Occipital lobe (tissue), 2 donors: ENCODE results near the gene HPS4. TPM values are rescaled to one million over a fixed set of nuclear protein-coding genes. Genes with fewer than 3 reads are reported as not detected.

Source experiments
- DNase-seq: peaks from one replicate; lab custom pipeline; 2025; lab: John Stamatoyannopoulos, UW
- total RNA-seq: library from RNA; depleted of rRNA; stranded (reverse); fragments of >200 nt; gene quantifications from one replicate; pipeline ENCODE4 v1.2.3, GENCODE V29; 2014

Gene HPS4
- total RNA-seq, 1 donor from 2014 or later, result 35.1 TPM

DNA sequence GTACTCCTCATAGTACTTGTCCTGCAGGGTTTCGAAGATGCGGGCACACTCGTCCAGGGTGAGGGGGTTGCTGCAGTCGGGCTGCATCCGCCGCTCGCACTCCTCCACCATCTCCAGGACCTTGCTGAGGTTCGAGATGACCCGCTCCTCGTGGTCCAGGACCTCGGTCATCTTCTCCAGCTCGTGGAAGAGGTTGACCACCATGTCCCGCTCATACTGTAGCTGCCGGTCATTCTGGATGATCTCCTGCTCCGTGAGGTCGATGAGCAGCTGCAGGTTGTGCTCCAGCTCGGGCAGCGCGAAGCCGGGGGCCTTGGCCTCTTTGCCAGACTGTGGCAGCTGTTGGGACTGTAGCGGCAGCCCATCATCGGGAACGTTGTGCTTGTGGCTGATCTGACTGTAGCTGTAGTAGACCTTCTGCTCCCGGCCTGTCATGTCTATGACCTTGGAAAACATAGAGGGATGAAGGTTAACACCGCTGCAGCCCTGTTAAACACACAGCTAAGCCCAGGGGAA is 15.7 kb upstream of the HPS4 start:
- no peak for DNase-seq

DNA sequence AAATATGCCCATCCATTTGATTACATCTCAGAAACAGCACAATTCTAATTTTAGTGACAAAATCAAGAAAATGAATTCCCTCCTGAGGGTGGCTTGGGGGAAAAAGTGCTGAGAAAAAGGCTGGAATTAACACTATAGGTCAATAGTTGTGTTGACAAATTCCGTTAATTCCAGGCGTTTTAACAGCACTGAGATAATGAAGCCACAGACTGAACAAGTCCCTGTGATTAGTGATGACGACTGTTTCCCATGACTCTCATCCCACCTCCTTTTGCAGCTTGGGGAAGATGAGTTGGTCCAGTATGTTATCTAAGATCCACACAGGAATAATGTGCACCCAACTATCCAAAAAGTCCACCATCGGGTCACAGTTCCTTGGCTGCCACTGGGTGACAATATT is 12.9 kb upstream of the HPS4 start:
- no peak for DNase-seq

DNA sequence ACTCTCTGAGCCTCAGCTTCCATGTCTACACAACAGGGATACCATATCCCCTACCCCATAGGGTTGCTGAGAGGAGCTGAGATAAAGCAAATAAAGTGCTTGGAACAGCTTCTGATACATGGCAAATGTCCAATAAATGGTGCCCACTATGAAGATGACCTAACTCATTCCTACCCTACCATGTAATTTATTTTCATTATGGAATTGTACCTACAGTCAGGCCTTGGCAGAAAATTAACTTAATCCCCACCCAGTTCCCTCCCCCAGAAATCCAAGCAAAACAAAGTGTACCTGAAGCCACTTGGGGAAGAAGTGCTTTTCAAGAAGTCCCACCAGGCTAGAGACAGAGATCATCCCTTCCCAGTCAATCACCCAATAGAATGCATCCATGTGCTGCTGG is 10.9 kb upstream of the HPS4 start:
- no peak for DNase-seq

DNA sequence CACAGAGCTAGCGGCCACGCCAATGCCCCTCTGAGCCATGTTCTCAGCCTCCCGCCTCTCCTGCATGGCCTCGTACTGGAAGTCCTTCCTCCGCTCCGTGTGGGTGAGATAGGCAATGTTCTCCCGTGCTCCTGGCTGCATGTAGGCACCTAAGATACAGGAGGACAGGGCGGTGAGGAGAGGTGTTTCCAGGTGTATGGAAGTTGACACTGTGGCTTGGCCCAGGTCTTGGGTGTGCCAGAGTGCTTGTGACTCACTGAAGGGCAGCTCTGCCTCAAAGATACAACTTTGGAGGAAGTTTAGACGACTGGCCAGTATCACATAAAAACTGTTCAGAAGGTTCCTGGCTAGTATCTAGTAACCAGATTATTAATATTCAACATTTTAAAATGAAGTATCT is 8.6 kb upstream of the HPS4 start:
- DNase-seq, result no peak

DNA sequence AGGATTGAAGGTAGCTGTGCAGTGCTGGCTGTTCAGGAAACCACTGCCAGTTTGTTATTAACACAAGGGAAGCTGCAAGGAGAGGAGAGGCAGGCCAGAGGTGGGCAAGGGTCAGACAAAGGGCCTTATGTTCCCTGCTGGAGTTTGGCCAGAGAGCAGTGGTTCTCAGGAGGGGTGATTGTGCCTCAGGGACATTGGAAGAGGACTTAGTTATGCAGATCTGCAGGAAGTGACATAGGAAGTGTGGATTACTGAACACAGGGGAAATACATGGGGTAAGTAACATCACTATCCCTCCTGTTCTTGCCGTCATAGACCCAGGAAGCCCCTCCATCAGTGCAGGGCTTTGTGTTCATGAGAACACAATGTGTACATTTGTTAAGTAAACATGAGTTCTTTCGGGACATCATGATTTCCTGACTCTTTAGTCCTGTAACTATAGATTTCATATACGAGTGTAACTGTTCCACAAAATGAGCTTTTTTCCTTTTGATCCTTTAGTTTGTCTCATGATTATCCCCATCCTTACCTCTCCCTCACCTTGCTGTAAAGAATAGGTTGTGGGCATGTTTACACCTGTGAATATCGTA is 6.0 kb upstream of the HPS4 start:
- DNase-seq, result no peak

DNA sequence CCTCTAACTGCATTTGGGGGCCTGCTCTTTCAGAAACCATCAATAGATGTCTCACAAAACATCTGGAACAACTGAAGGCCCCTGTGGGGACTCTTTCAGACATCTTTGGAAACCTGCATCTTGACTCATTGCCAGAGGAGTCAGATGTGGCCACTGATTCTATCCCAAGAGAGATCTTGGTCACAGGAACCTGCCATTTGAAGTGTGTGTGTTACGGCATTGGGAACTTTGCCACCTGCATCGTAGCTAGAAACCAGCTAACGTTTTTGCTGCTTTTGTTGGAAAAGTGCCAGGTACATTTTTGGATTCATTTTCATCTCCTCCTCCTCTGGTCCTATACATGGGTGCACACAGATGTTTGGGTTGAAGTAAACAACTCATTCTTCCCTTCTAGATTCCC is 4.4 kb upstream of the HPS4 start:
- DNase-seq, result no peak

DNA sequence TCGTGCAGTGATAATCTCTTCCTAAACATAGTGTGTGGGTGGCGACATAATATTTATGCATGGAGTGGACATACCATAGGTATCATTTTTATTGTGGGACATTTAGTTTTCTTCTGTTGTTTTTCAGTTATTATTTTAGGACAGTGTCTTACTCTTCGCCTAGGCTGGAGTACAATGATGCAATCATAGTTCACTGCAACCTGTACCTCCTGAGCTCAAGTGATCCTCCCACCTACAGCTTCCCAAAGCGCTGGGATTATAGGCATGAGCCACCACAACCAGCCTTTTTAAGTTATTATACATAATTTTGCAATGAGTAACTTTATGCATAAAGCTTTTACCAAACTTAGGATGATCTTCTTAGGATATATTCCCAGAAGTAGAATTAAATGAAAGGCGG is 2.8 kb upstream of the HPS4 start:
- DNase-seq, result no peak

DNA sequence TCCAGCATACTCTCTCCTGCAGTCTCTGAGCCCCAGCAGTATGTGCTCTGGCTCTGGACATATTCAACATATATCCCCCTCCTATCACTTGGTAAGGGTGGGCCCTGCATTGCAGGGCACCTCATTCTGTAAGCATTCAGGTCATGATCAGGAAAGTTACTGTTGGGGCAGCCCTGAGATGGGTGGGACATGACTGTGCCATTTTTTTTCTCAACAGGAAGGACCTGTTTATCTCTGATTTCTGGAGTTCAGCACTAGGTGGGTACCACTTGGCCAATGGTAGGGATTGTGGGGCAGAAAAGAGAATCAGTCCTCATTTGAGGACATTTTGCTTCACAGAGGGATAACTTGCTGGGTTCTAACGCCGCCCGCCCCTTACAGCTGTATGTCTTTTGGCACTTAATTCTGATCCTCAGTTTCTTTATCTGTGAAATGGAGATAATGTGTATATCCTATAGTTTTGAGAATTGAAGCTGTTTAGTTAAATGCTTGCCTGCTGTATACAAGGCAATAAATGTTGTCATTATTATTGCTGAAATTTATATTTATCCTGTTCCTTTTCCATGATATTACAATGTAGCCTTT is 2.3 kb upstream of the HPS4 start:
- no peak for DNase-seq

DNA sequence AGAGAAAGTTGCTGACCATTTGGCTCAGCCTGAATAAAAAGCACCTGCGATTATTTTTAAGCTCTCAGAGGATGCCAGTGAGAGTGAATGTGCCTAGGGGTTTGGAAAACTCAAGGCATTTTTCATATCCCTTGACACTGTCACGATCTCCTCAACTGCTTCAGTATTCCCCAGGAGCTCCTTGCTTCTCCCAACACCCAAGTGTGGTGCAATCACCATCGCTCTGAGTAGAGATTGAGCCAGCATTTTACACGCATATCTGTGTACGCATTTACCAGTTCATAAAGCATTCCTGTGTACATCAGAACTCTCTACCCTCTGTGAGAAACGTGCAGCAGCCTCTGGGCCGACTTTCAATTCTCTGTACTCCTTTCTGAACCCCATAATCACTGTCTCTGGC is 1.4 kb upstream of the HPS4 start:
- DNase-seq, result no peak

DNA sequence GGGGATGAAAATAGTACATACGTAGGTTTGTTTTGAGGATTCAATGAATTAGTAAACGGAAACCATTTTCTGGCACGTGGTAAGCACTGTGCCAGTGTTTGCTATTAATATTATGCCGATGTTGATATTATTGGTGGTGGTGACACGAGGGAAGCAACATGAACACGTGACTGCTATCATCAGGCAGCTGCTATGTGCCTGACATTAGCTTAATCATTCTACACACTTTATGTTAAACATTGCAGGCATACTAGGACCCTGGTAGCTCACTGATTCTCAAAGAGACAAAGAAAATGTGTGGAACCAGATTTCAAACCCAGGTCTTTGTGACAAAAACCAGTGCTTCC is 750 bp upstream of the HPS4 start:
- DNase-seq, result no peak

DNA sequence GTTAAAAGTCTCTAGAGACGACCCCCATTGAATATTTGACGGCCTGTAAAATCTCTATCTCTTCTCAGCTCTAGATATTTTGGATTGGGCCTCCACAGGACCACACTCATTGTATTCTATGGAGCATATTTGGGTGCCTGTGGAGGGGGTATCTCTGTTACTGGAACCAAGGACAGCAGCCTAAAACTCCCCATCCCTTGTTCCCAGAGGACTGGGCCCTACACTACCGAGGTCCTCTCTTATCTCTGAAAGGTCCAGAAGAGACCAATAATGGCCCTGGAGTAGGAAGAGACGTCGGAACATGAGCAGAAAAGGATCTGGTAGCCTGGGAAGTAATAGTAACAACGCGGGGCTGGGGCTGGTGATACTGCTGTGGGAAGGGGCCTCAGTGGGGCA is 542 bp downstream of the HPS4 start:
- DNase-seq, result no peak

DNA sequence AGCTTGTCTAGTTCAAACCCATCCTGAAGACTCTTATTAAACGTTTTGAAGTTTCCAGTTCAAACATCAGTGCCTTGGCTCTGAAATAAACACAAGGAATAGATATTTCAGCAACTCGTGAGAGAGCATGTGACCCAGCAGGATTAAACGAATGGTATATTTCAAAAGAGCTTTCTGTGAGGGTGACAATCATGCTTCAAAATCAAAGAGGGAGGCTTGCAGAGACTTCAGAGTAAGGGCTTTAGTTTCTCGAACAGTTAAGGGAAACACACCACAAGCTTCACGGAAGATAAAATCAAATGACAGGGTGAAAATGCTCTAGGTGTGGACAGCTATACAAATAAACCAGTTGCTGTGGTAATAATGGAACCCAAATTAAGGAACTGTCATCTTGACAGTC is 1.4 kb downstream of the HPS4 start:
- DNase-seq, result no peak

DNA sequence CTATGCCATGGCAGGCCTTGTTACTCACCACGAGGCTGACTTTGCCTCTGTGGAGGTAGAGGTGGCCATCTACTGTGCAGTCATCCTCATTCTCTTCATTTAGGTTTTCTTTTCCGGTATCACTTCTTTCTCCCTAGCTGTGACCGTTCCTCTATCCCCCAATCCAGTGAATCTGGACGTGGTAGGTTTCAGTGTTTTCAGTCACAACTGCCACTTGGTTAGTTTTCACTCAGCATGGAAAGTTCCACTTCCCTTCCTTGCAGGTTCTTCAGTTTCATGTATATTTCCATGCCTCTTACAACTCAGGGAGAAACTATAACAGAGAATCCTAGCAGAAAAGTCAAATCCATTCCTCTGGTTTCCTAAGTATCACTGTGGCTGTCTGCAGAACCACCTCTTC is 1.9 kb downstream of the HPS4 start:
- DNase-seq, result no peak

DNA sequence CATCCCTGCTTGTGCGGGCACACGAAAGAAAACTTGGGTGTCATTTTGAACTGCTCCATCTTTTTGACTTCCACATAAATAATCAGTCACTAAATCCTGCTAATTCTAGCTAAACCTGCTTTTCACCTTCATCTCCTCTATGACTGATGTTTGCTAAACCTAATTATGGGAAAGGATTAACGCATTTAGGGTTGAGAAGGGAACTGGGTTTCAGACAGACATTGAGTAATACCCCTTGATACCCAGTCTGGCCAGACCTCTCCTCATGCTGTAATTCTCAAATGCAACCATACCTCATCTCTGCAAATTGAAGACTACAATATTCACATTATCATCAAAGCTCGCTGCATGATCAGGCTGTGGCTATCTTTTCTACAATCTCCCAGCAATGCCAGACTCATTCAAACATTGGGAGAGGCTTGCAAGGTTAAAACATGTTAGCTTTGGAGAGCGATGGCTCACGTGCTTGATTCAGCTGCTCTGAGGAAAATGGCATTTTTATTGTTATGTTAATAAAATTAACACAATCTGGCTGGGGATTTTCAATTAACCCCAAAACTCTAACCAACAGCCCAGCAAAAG is 2.4 kb downstream of the HPS4 start:
- DNase-seq, result no peak

DNA sequence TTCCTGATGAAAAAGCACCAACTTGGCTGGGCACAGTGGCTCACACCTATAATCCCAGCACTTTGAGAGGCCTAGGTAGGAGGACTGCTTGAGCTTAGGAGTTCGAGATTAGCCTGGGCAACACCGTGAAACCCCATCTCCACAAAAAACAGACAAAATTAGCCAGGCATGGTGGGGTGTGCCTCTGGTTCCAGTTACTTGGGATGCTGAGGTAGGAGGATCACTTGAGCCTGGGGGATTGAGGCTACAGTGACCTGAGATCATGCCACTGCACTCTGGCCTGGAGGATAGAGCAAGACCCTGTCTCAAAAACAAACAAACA is 3.0 kb downstream of the HPS4 start:
- no peak for DNase-seq

DNA sequence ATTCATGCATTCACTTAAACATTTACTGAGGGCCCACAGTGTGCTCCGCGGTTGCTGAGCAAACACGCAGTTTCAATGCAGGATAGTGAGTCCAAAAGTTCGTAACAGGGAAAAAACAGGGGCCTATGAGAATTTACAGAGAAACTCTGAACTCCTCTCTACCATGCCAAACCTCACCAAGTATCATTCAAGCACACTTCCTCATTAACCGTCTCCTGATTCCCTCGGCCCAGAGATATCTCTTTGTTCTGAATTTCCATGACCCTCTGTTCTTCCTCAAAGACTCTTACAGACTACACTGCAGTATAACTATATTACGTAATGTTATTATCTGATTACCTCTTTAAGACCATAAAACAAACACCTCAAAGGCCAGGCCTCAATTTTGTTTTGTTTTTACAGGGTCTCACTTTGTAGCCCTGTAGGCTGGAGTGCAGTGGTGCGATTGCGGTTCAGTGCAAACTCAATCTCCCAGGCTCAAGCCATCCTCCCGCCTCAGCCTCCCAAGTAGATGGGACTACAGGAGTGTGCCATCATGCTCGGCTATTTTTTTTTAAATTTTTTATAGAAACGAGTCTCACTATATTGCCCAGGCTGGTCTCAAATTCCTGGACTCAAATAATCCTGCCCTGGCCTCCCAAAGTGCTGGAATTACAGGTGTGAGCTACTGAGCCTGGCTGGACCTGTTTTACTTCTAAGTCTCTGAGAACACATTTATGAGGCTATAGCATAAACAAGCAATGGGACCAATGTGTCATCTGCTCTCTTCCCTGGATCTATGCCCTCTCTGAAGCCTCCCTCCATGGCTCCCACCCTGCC is 3.6 kb downstream of the HPS4 start:
- no peak for DNase-seq

DNA sequence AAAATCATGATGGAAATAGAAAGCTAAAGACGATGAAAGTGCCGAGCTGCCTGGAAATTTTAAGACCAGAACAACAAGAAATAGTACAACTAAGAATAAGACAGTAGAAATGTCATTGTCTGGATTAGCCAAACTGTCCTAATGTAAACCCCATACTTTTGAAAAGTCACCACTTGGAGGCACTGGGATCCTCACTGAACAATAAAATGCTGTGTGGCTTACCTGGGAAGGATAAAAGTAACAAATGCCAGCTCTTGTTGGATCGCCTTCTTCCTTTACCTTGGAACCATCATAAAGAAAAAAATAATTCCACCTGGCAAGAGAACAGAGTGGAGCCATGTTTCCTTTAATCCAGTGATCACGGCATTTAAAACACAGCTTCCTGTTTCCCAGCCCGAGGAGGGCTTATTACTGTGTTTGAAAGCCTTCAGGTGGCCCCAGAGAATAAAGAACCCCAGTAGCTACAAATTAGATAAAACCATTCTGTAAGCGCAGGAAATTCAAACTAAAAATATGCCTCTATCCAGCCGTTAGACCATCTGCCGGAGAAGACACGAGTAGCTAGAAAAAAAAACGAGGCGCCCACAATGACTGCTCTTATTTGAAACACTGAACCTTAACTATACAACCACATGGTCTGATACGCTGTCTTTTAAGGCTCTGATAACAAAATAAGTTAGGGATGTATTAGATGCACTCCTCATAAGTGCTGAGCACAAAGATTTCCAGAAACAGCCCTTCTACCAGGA is 4.4 kb downstream of the HPS4 start:
- DNase-seq, result no peak

DNA sequence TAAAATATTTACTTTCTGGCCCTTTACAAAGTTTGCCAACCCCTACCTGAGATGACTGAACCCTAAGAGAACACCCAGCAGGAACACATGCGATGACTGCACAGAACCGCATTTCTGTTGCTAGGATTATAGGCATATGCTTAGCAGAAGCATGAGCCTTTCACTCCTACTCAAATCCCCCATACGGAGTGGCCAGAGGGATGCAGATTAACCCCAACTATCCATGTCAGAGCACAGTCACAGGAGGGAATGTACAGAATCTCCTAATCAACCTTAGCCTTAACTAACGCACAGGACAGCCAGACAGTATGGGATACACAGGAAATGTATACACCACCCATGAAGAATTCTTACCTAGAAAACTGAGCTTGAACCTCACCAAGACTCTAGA is 6.2 kb downstream of the HPS4 start:
- no peak for DNase-seq

DNA sequence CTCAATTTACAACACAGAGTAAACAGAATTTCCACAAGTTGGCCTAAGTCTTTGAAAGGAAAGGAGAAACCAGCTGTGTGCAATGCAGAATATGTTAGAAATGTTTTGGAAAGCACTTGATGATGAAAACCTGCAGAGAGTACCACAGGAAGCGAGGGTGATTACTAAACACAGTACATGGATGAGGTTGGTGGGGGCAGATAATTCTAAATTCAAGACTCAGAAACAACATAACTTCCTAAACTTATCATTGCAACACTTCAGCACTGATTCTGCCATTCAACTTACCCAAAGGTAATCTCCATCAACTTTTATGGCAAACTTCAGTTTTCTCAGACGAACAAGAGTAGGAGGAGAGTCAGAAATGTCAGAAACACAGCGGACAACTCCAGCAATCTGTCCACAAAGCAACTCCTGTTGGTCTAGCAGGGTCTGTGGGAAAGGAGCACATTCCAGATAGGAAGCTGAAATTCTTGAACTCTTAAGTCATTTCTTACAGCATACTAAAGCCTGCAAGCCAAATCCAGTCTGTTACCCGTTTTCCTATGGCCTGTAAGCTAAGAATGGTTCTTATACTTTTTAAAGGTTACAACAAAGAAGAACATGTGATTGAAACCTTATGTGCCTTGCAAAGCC is 6.8 kb downstream of the HPS4 start:
- no peak for DNase-seq

DNA sequence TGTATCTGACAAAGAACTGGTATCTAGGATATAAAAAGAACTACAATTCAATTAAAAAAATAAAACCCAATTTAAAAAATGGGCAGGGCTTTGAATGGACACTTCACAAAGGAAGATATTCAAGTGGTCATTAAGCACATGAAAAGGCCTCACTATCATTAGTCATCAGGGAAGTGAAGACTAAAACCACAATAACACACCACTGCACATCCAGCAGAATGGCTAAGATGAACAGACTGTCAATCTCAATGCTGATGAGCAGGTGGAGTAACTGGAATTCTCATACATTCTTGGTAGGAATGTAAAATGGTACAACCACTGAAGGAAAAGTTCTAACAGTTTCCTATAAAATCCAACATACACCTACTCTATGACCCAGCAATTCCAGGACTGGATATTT is 8.9 kb downstream of the HPS4 start:
- no peak for DNase-seq

DNA sequence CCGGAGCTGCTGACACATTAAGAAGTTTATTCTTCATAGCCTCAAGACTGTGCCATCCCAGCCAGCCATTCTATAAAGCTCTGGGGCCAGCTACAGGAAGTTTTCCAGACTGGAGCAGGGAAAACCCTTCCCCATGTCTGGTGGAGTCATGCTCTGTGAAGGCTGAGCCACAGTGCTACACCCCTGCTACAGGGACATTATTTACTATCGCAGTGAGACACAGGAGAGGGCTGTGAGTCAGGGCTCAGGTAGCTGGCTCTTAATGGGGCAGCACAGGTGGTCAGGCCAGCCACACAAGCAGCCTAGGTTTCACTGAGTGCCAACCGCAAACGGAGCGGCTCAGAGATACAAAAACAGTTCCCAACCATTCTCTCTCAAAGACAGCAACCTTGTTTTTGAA is 12.1 kb downstream of the HPS4 start:
- no peak for DNase-seq

DNA sequence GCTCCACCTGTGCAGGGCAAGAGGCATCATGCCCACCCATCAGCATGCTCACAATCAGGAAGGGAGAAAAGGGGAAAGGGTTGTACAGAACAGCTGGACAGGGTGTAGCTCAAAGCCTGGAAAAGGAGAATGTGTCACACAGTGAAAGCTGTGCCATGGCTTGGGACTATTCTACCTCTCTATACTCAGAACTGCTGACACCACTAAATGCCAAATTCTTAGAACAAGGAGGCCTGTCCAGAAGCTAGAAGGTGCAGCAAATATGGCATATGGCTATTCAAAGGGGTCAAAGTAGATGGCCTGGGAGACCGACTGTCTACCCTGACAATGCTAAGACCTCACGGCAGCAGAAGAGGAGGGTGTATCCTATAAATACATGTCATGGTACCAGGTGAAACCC is 12.8 kb downstream of the HPS4 start:
- DNase-seq, result no peak
